Ramos (cell line): ENCODE measurements around the gene SSH2.

ENCODE experiments used
- in situ Hi-C: fragments of 300-500 bp; cut with MboI; formaldehyde crosslinking; loops from one replicate; pipeline ENCODE4 v1.14.3; 2022; ENCODE audit warnings: low sequenced_read_pairs; ENCODE audit not compliant: unreplicated experiment

Gene SSH2

GRCh38 chr17:29586676-29587469 is 343.2 kb downstream of the SSH2 start:
- in situ Hi-C loops, result no loop called here

- in situ Hi-C loops, result no loop called here
Observed at GRCh38 chr17:29585080-29585751, 344.8 kb downstream of the SSH2 start.

GRCh38 chr17:29584452-29585079 is 345.5 kb downstream of the SSH2 start:
- in situ Hi-C loops, result no loop called here

DNA sequence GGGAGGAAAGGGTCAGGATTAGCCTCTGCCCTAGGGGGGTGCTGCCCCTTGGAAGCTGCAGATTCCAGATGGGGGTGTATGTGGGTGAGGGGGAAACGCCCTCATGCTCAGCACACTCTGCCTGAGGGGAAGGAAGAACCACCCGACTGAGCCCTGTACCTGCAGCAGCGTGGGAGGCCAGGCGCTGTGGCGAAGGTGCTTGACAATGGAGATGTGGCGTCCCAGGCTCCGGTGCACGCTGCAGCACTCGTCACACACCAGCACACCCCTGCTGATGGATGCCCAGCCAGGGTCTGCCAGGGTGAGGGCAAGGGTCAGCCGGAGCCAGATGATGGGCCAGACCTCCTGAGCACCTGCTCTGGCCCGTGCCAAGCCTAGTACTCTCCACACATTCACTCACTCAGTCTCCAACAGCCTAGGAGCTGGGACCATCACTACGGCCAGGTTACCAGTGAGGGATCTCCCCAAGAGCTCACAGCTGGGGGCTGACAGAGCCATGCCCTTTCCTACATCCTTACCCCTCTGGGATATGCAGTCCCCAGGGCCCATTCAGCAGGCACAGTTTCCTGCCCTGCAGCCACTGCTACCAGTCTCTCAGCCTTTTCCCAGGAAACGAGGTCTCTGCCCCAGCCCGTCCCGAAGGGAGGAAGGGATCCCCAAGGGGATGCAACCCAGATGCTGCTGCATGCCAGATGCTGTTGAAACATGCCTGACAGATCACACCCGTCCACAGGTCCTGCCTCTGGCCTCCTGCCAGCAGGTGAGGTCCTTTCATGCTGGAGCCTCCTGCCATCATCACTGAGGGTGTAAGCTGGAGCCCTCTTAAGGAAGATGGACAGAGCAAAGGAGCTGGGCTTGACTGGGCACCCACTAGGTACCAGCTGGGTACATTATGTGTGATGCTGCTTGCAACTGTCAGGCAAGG is 346.4 kb downstream of the SSH2 start:
- in situ Hi-C loops, result no loop called here

- in situ Hi-C loops, result no loop called here
Observed at GRCh38 chr17:29582772-29583171, 347.3 kb downstream of the SSH2 start.

DNA sequence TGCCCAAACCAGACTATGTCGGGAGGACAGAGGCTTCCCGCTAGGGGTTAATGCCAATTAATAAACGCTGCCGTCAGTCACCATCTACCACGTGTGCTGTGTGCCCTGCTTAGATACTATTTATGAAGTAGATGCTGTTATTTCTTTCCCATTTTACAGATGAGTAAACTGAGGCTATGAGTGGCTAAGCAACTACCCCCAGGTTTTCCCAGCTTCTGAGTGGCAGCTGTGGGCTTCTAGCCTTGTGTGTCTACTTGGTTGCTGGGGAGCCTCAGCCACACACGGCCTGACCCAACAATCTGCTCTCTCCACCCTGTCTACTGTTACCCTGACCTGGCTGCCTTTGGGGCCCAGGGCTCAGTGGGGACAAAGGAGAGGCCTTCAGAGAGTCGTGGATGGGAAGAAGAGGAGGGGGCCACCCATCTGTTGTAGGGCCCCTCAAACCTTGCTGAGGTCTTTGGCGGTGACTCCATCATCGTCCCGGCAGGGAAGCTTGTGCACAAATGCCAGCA is 347.7 kb downstream of the SSH2 start:
- in situ Hi-C loops, result no loop called here

DNA sequence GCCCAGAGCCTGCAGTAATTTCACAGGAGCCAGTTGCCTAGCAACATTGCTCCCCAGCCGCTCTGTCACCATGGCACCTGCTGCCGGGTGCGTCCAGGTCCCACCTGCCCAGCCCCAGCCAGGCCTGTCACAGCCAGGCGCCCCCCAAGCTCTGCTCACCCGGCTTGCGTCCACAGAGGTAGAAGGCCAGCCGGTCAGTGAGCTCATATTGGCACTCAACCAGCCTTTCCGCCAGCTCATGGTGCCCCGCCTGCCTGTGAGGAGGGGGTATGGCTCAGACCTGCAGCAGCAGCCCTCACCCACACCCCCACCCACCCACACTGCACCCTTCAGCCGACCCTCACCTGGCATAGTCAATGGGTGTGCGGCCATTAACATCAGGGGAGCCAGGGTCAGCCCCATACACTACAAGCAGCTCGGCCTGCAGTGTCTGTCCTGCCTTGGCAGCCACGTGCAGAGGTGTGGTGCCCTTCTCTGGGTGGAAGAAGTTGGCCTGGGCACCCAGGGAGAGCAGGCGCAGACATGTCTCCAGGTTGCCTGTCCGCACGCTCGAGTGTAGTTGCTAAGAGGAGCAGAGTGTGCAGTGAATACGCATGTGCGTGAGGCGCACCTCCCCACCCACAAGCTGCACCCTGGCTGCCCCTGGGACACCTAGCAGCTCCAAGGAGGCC is 348.3 kb downstream of the SSH2 start:
- in situ Hi-C loops, result no loop called here

DNA sequence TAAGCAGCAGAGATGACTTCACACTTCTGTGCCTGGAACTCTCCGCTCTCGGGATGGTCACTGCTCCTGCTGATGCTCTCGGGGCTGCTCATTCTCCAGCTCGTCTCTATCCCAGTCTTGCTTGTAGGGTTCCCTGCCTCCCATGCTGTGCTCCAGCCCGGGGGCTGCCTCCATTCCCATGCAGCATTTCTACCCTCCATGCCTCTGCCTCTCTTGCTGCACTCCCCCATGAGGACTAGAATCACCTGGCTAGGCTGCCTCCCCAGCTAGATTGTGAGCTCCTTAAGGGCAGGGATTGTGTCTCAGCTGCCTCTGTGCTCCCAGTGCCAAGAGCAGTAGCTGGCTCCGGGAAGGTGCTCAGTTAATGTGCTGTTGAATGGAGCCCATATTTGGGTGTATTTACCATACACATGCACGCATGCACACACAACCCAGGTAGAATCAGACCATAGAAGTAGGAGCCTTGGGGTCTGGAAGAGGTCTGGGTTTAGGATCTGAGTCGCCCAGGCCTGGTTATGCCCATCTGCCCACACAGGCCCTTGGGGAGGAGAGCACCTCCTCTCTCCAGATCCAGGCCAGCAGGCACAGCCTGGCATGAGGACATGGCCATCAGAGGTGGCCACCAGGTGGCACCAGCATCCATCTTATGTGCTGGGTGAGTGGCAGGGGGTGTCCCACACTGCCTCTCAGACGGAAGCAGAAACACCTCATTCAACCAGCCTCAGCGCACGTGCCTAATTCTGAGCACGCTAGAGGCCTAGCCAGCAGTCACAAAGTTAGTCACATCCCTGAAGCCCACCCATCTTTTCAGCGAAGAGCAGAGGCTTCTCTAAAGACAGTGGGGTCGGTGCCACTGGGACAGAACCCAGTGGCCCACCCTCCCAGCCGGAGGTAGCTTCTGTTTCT is 349.9 kb downstream of the SSH2 start:
- in situ Hi-C loops, result loop anchor here (10.0 kb wide), 1 partner anchor 205 kb away; no protein-coding TSS in a partner anchor

- in situ Hi-C loops, result loop anchor here (10.0 kb wide), 1 partner anchor 206 kb away; no protein-coding TSS in a partner anchor
Observed at GRCh38 chr17:29578626-29579485, 351.2 kb downstream of the SSH2 start.

DNA sequence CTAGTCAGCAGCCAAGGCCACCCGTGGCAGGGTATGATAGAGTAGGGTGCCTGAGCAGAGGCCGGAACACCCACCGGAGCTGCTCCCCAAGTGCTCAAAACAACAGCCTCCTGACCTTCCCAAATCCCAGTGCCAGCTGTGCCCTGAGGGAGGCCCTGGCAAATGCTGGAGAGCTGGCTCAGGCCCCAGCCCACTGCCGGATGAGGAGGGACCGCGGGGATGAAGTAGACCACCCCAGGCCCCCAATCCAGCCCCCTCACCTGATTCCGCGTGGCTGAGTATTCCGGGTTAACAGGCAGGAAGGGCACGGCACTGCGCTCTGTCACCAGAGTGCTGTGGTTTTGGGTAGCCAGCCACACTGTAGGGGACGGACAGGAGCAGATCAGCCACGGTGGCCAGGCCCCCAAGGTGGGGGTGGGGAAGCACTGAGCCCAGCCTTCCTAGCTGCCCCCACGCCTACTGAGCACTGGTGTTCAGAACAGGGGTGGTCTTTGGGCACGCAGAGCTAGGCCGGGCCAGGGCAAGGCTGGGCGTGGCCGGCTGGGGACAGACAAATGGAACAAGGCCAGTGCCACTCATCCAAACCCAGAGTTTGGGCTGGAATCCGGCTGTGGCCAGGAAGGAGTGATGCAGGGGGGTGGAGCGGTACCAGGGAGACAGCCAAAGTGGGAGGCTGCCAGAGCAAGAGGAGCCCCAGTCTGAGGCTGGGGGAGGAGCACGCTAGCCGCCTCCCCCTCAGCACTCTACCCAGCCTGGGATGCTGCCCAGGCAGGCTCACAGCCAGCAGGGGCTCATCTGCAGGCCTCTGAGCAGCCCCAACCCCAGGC is 352.4 kb downstream of the SSH2 start:
- in situ Hi-C loops, result loop anchor here (10.0 kb wide), 1 partner anchor 207 kb away; no protein-coding TSS in a partner anchor

DNA sequence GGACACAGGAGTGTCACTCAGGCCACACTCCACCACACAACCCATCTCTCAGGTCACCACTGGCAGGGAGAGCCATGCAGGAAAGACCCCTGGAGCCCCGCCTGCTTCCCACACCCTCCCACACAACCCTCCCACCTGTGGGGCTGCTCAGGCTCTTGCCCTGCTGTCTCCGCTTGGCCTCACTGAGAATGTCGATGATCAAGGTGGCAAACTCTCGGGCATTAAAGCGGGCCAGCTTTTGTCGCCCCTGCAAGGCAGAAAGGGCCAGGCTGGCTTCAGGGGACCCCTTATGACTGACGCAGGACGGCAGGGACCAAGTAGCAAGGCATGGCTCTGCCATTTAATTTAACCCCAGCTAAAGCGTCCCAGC is 353.0 kb downstream of the SSH2 start:
- in situ Hi-C loops, result loop anchor here (10.0 kb wide), 1 partner anchor 208 kb away; no protein-coding TSS in a partner anchor

- in situ Hi-C loops, result loop anchor here (10.0 kb wide), 1 partner anchor 208 kb away; no protein-coding TSS in a partner anchor
Observed at GRCh38 chr17:29576214-29577000, 353.6 kb downstream of the SSH2 start.
